IPS DF 6.9 (cell line): ENCODE results near the gene MS4A13.

ENCODE experiments used
- DNase-seq: peaks from one replicate; pipeline ENCODE4 v3.0.0-alpha.2; 2013; ENCODE audit warnings: low read depth, low spot score
- H3K27ac ChIP-seq: one replicate; pipeline ENCODE4 v1.5.1; 2013; ENCODE audit warnings: low read length, control low read depth
- H3K27me3 ChIP-seq: 2 replicates; pipeline ENCODE4 v1.6.1; 2013; ENCODE audit warnings: mild to moderate bottlenecking, low read length; ENCODE audit not compliant: control insufficient read depth, insufficient read depth
- H3K36me3 ChIP-seq: 2 replicates; pipeline ENCODE4 v1.6.1; 2013; ENCODE audit warnings: low read length; ENCODE audit not compliant: control insufficient read depth, insufficient read depth
- H3K4me1 ChIP-seq: 2 replicates; pipeline ENCODE4 v1.6.1; 2013; ENCODE audit warnings: low read length; ENCODE audit not compliant: control insufficient read depth, insufficient read depth
- H3K4me3 ChIP-seq: 2 replicates; pipeline ENCODE4 v1.5.1; 2013; ENCODE audit warnings: mild to moderate bottlenecking, low read length
- H3K9me3 ChIP-seq: 2 replicates; pipeline ENCODE4 v1.6.1; 2013; ENCODE audit warnings: low read length, inconsistent platforms; ENCODE audit not compliant: control insufficient read depth, insufficient read depth
- WGBS: extraction: QIAGEN DNeasy Blood & Tissue Kit; methylation state at CpG from one replicate; pipeline ENCODE4 v1.1.7; 2013; ENCODE audit warnings: mixed read lengths, missing lambda C conversion rate; ENCODE audit not compliant: insufficient read length, insufficient coverage; 5-methylcytosine and 5-hydroxymethylcytosine counted together

MS4A13 gene

GRCh38 chr11:60515144-60515855 lies at the start of gene MS4A13:
Gene MS4A13, plus strand, starts transcription at chr11:60515392. Its CDS starts 2,692 bp downstream, at chr11:60518084.
- DNase-seq: no peak
- no peaks in the 10 kb centered on the region for H3K36me3 ChIP-seq
- no peak within 1 kb of the TSS for H3K4me3 ChIP-seq
- no peaks in the 10 kb centered on the region; the same call in 1 of the 2 replicates for H3K4me1 ChIP-seq
- H3K27ac ChIP-seq: no peak within 1 kb of the TSS
- H3K9me3 ChIP-seq: no peaks in the 10 kb centered on the region
- no CpG with 5 or more reads among the region's 29 CpGs for WGBS
- no peaks in the 10 kb centered on the region for H3K27me3 ChIP-seq

GRCh38 chr11:60468829-60469228 lies 46.4 kb upstream of the MS4A13 start:
- no peak for DNase-seq
- no peaks in the 10 kb centered on the region for H3K27me3 ChIP-seq
- no peaks in the 10 kb centered on the region for H3K4me1 ChIP-seq
- no CpG with 5 or more reads among the region's 2 CpGs for WGBS
- no peak overlapping the region for H3K27ac ChIP-seq
- no peaks in the 10 kb centered on the region for H3K9me3 ChIP-seq
- H3K4me3 ChIP-seq: no peak overlapping the region
- no peaks in the 10 kb centered on the region for H3K36me3 ChIP-seq

- H3K27ac ChIP-seq: no peak overlapping the region
- H3K9me3 ChIP-seq: no peaks in the 10 kb centered on the region
- no peak for DNase-seq
- H3K36me3 ChIP-seq: no peaks in the 10 kb centered on the region
- no peaks in the 10 kb centered on the region for H3K4me1 ChIP-seq
- H3K4me3 ChIP-seq: no peak overlapping the region
- WGBS: no CpG with 5 or more reads among the region's 2 CpGs
- H3K27me3 ChIP-seq: no peaks in the 10 kb centered on the region
Measured at GRCh38 chr11:60469723-60470122, 45.5 kb upstream of the MS4A13 start.

GRCh38 chr11:60477035-60477445 lies 38.2 kb upstream of the MS4A13 start:
- Histone ChIP-seq H3K36me3 (no peaks in the 10 kb centered on the region), H3K4me1 (no peaks in the 10 kb centered on the region), H3K9me3 (no peaks in the 10 kb centered on the region), H3K27me3 (no peaks in the 10 kb centered on the region), H3K4me3 (no peak overlapping the region), H3K27ac (no peak overlapping the region)
- no CpG with 5 or more reads among the region's 6 CpGs for WGBS
- DNase-seq: no peak

GRCh38 chr11:60482361-60482760 lies 32.8 kb upstream of the MS4A13 start:
- DNase-seq: no peak
- Histone ChIP-seq H3K4me1 (no peaks in the 10 kb centered on the region), H3K27ac (no peak overlapping the region), H3K27me3 (no peaks in the 10 kb centered on the region), H3K4me3 (no peak overlapping the region), H3K9me3 (no peaks in the 10 kb centered on the region), H3K36me3 (no peaks in the 10 kb centered on the region)
- no CpG with 5 or more reads among the region's 2 CpGs for WGBS

- Histone ChIP-seq H3K36me3 (no peaks in the 10 kb centered on the region), H3K4me3 (no peak overlapping the region), H3K27me3 (no peaks in the 10 kb centered on the region), H3K27ac (no peak overlapping the region), H3K4me1 (no peaks in the 10 kb centered on the region), H3K9me3 (no peaks in the 10 kb centered on the region)
- no CpG with 5 or more reads among the region's 5 CpGs for WGBS
- no peak for DNase-seq
Measured at GRCh38 chr11:60485987-60486386, 29.2 kb upstream of the MS4A13 start.

GRCh38 chr11:60492488-60493009 lies 22.6 kb upstream of the MS4A13 start, which contains the start of gene MS4A12:
Gene MS4A12, plus strand, starts transcription at chr11:60492778. Its CDS starts 4,541 bp downstream, at chr11:60497319.
- Histone ChIP-seq H3K4me3 (no peak within 1 kb of the TSS), H3K27ac (no peak within 1 kb of the TSS), H3K9me3 (no peaks in the 10 kb centered on the region), H3K27me3 (no peaks in the 10 kb centered on the region), H3K36me3 (no peaks in the 10 kb centered on the region), H3K4me1 (no peaks in the 10 kb centered on the region)
- no CpG with 5 or more reads among the region's 4 CpGs for WGBS
- DNase-seq: no peak

GRCh38 chr11:60493454-60493853 lies 21.7 kb upstream of the MS4A13 start:
- Histone ChIP-seq H3K4me3 (no peak overlapping the region), H3K4me1 (peaks cover 3% of the 10 kb centered on the region; the same call in 1 of the 2 replicates), H3K9me3 (no peaks in the 10 kb centered on the region), H3K36me3 (no peaks in the 10 kb centered on the region), H3K27ac (no peak overlapping the region), H3K27me3 (no peaks in the 10 kb centered on the region)
- no peak for DNase-seq
- no CpG with 5 or more reads among the region's 2 CpGs for WGBS

GRCh38 chr11:60498399-60498798 lies 16.8 kb upstream of the MS4A13 start:
- Histone ChIP-seq H3K4me1 (peaks cover 7% of the 10 kb centered on the region; the same call in 1 of the 2 replicates), H3K9me3 (no peaks in the 10 kb centered on the region), H3K36me3 (no peaks in the 10 kb centered on the region), H3K27ac (no peak overlapping the region), H3K27me3 (no peaks in the 10 kb centered on the region), H3K4me3 (no peak overlapping the region)
- DNase-seq: no peak
- WGBS: no CpG with 5 or more reads among the region's 2 CpGs

GRCh38 chr11:60498853-60499252 lies 16.3 kb upstream of the MS4A13 start:
- no CpG with 5 or more reads among the region's 4 CpGs for WGBS
- Histone ChIP-seq H3K27me3 (no peaks in the 10 kb centered on the region), H3K36me3 (no peaks in the 10 kb centered on the region), H3K27ac (no peak overlapping the region), H3K4me3 (no peak overlapping the region), H3K9me3 (no peaks in the 10 kb centered on the region), H3K4me1 (peaks cover 7% of the 10 kb centered on the region; the same call in 1 of the 2 replicates)
- no peak for DNase-seq
